NCI-H187 treated with DMSO at 0.1 percent for 48 hours (cell line): ENCODE data around the gene WNT9B.
"Not testable (repeated sequence)": the region's sequence is repeated elsewhere in the genome, so short reads cannot be mapped to it uniquely, and the experiment has no call there.

ENCODE experiments used
- DNase-seq: peaks from one replicate; lab custom pipeline; 2025; lab: John Stamatoyannopoulos, UW

The WNT9B gene

DNA sequence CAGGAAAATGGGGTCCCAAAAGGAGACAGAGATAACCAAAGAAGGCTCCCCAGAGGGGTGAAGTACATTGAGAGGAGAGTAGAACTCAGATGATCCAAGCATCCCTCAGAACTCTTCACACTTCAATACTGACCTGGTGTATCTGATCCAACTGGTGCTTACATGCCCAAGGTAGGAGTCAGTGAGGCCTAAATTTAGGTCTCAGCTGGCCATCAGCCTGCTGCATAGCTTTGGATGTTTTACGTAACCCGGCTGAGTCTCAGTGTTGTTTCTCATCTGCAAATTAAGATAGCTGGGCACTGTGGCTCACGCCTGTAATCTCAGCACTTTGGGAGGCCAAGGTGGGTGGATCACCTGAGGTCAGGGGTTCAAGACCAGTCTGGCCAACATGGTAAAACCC lies 59.9 kb downstream of the WNT9B start:
- DNase-seq, result no peak

DNA sequence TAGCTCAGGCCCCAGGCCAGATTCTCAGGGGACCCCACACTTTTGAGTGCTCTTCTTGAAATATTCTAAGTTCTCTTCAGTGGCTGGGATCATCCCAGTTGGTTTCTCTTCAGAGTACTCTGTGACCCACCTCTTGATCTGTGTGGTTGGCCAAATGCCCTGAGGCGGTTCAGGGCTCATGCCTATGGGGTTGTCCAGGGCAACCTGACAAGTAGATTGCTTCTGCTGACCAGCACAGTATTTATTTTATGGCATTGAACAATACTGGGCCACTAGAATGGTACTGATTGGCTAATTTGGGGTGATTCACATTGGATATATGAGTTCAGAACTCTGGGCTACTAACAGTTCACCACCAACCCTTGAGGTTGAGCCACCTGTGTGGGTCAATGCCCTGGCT lies 64.2 kb downstream of the WNT9B start:
- no peak for DNase-seq

GRCh38 chr17:46916211-46916610 lies 64.8 kb downstream of the WNT9B start:
- DNase-seq, result no peak

DNA sequence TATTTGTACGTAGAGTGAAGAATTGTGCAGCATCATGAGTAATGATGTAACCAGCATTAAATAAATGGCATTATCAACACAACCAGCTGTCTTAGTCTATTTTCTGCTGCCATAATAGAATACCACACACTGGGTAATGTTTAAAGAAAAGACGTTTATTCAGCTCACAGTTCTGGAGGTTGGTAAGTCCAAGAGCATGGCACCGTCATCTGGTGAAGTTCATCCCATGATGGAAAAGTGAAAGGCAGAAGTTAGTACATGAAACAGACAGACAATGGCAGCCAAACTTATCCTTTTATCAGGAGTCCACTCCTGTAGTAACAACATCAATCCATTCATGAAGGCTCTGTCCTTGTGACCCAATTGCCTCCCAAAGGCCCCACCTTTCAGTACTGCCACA lies 65.2 kb downstream of the WNT9B start:
- DNase-seq, result no peak

DNA sequence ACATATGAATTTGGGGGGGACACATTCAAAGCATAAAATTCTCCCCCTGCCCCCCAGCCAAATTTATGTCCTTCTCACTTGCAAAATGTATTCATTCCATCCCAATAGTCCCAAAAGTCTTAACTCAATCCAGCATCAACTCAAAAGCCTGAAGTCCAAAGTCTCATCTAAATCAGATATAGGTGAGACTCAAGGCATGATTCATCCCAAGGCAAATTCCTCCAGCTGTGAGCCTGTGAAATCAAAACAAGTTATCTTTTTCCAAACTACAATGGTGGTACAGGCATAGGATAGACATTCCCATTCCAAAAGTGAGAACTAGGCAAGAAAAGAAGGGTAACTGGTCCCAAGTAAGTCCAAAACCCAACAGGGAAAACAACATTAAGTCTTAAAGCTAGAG lies 65.7 kb downstream of the WNT9B start:
- DNase-seq, result no peak

- no peak for DNase-seq
These were observed 66.1 kb downstream of the WNT9B start for GRCh38 chr17:46917516-46917915.

DNA sequence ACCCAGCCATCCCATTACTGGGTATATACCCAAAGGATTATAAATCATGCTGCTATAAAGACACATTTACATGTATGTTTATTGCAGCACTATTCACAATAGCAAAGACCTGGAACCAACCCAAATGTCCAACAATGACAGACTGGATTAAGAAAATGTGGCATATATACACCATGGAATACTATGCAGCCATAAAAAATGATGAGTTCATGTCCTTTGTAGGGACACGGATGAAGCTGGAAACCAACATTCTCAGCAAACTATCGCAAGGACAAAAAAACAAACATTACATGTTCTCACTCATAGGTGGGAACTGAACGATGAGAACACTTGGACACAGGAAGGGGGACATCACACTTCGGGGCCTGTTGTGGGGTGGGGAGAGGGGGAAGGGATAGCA lies 70.6 kb downstream of the WNT9B start:
- DNase-seq, result not testable (repeated sequence)

- no peak for DNase-seq
These were observed 71.1 kb downstream of the WNT9B start for GRCh38 chr17:46922487-46922803.

- peak; percentile 70 for DNase-seq
These were observed 71.6 kb downstream of the WNT9B start, which contains the start of gene GOSR2 for GRCh38 chr17:46922804-46923635. Gene GOSR2, plus strand, starts transcription at chr17:46923160. Its CDS starts 33 bp downstream, at chr17:46923193.

DNA sequence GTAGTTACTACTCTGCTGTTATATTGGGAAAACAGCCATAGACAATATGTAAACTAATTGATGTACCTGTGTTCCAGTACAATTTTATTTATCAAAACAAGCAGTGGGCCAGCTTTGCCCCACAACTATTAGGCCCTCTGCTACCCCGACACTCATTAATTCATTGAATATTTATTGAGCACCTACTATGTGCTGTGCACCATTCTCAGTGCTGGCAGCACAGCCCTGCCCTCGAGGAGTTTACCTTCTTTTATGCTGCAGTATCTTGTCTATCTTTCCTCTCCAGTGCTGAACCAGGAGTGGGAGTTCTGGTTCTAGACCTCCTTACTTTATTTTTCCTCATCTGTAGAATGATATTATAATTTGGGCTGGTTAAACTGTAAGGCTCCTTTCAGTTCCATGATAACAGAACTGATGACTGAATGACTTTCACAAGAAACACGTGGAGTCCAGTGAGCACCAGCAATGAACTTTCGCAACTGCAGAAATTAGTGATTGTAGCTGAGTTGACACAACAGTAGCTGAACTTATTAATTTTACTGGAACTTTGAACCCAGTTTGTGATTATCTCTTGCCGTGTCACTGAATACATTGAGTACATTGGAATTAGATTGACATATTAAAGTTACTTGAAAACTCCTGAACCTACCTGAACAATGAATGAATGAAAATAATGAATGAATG lies 73.9 kb downstream of the WNT9B start:
- DNase-seq, result no peak

GRCh38 chr17:46928467-46929261 lies 77.3 kb downstream of the WNT9B start:
- no peak for DNase-seq

- DNase-seq, result no peak
These were observed 78.0 kb downstream of the WNT9B start for GRCh38 chr17:46929413-46929812.

DNA sequence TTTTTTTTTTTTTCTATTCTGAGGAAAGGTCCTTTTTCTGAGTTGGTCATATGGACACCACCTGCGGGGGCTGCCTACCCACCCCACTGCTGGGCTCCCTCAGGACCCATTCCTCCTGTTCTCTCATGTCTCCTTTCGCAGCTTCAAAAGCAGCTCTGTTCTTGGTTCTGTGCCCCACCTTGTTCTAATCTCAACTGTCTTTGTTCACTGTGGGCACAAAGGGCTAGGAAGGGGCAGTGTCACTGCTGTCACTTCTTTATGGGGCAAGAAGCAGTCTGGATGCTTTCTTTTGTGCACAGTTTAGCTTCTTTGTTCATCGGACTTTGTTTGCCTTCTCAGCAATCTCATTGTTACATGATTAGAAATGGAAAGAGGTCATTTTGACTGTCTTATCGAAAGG lies 78.7 kb downstream of the WNT9B start:
- no peak for DNase-seq

GRCh38 chr17:46931596-46931995 lies 80.2 kb downstream of the WNT9B start:
- no peak for DNase-seq

DNA sequence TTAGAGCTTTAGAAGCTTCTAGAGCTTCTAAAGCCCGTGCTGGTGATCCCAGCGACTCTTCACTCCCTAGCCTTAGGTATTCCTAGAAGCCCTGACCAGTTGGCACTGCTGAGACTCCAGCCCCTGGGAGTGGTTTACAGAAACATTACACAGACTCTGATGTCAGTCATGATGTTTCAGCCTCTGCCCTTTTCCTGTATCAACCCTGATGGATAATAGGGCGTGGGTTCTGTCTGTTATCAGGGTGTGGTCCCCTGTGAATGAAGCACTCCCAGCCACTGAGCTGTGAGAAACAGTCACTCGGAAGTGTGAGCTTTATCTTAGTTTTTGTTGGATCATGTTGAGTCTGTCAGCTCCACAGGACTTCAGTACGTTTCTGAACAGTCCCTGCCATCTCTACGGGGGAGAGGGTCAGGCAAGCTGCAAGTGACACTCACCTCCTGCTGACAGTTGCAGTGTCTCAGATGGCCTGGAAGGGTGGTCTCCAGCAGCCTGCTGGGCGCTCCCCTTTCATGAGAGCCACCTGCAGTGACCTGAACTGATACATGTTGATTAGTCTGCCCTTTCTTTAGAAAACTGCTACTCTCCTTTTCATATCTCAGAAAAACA lies 84.4 kb downstream of the WNT9B start:
- DNase-seq, result no peak
